ENCODE results near the gene MS4A1.
"Not testable (repeated sequence)": the region's sequence is repeated elsewhere in the genome, so short reads cannot be mapped to it uniquely, and the experiment has no call there.

The MS4A1 gene

DNA sequence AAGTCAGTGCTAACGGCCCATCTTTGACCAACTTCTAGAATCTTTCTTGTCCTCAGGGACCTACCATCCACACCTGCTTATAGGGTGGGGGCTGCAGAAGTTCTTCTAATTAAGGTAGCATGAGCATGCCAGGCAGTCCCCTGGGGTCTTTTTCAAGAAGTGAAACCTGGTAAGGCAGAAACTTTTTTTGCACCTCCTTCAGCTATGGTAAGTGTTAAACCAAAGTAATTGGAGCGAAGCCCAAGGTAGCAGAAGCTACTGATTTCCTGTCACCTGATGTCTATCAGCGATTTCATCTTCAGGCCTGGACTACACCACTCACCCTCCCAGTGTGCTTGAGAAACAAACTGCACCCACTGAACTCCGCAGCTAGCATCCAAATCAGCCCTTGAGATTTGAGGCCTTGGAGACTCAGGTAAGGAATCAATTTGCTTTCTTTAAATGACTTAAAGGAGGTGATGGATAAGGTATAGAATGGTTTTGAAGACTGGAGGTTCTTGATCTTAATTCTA is at the start of gene MS4A1:
Gene MS4A1 (plus strand): TSS at position 317 of the 512 bp plus-strand sequence. CDS start 6,528 bp downstream, outside the sequence.
- TF ChIP-seq POLR2A (IDR thresholded peaks at IDR 0.05; ENCODE audit: low read depth, low read length), result no peak
- FAIRE-seq (no peak), DNase-seq (ENCODE audit: insufficient read length, low spot score) (no peak)

DNA sequence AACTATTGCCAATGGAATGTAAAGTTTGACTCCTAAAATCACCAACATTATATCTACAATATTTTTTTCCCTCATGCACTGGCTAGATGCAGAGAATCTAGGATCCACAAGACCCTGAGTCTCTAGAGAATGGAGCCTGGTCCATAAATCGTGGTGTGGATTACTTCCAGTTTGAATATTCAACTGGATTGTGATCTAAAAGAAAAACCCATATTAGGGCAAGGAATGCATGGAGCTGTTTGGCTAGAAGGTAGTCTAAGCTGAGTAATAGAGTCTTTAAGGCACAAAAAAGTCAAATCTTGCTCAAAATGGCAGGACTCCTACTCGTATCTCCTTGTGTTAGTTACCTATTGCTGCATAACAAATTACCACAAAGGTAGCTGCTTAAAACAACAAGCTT is 35.6 kb upstream of the MS4A1 start:
- no peak for DNase-seq (ENCODE audit: insufficient read length, low spot score)
- TF ChIP-seq POLR2A (IDR thresholded peaks at IDR 0.05; ENCODE audit: low read depth, low read length), result no peak
- FAIRE-seq, result no peak

DNA sequence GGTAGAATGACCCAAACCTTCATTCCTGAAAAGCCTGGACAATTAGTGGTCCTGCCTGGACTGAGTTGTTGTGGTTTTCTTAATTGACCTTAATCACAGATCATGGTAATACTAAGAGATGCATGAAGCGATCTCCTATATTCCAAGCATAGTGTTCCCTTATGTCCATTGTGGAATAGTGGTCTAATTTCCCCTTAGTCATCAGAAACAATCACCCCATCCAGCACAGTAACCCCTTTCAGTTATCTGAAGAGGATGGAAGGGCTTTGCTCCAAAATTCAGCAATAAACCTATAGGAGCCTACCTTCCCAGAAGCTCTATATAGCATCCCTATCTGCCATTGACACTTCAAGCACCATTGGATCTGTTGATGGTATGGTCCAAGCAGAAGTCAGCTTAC is 33.0 kb upstream of the MS4A1 start:
- DNase-seq (ENCODE audit: insufficient read length, low spot score) (no peak), FAIRE-seq (no peak)
- no peak for TF ChIP-seq POLR2A (IDR thresholded peaks at IDR 0.05; ENCODE audit: low read depth, low read length)

GRCh38 chr11:60428517-60428916 is 27.1 kb upstream of the MS4A1 start:
- FAIRE-seq (no peak), DNase-seq (ENCODE audit: insufficient read length, low spot score) (no peak)

GRCh38 chr11:60429272-60429671 is 26.4 kb upstream of the MS4A1 start, which contains the start of gene MS4A5:
MS4A5 (plus strand) TSS chr11:60429572; CDS start chr11:60429675, 103 bp downstream.
- DNase-seq (ENCODE audit: insufficient read length, low spot score), result no peak
- TF ChIP-seq POLR2A (IDR thresholded peaks at IDR 0.05; ENCODE audit: low read depth, low read length), result no peak
- FAIRE-seq, result no peak

More at GRCh38 chr11:60428517-60428916, 27.1 kb upstream of the MS4A1 start:
- no peak for TF ChIP-seq POLR2A (IDR thresholded peaks at IDR 0.05; ENCODE audit: low read depth, low read length)

DNA sequence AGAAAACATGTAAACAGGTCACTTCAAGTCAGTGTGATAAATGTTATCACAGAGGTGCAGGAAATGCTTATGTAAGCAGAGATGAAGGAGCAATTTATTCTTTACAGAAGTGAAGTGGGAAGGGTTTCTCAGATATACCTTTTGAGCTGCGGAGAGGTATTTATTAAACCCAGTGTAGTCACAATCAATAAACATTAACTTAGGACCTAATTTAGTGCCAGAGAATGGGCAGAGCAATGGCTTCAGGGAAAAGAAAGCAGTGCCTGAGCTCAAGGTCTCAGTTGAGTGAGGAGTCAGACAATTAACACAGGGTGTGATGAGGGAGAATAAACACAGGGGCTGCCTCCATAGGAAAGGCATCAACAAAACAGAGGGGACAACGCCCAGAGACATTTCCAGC is 24.4 kb upstream of the MS4A1 start:
- no peak for TF ChIP-seq POLR2A (IDR thresholded peaks at IDR 0.05; ENCODE audit: low read depth, low read length)
- DNase-seq (ENCODE audit: insufficient read length, low spot score) (no peak), FAIRE-seq (no peak)

GRCh38 chr11:60433401-60433800 is 22.2 kb upstream of the MS4A1 start:
- DNase-seq (ENCODE audit: insufficient read length, low spot score) (no peak), FAIRE-seq (no peak)
- no peak for TF ChIP-seq POLR2A (IDR thresholded peaks at IDR 0.05; ENCODE audit: low read depth, low read length)

DNA sequence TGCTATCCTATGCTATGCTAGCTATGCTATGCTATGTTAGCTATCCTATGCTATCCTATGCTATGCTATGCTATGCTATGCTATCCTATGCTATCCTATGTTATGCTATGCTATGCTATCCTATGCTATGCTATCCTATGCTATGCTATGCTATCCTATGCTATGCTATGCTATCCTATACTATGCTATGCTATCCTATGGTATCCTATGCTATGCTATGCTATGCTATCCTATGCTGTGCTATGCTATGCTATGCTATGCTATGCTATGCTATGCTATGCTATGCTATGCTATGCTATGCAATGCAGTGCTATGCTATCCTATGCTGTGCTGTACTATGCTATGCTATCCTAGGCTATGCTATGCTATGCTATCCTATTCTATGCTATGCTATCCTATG is 8.6 kb upstream of the MS4A1 start:
- DNase-seq (ENCODE audit: insufficient read length, low spot score), result no peak
- FAIRE-seq, result no peak
- no peak for TF ChIP-seq POLR2A (IDR thresholded peaks at IDR 0.05; ENCODE audit: low read depth, low read length)

DNA sequence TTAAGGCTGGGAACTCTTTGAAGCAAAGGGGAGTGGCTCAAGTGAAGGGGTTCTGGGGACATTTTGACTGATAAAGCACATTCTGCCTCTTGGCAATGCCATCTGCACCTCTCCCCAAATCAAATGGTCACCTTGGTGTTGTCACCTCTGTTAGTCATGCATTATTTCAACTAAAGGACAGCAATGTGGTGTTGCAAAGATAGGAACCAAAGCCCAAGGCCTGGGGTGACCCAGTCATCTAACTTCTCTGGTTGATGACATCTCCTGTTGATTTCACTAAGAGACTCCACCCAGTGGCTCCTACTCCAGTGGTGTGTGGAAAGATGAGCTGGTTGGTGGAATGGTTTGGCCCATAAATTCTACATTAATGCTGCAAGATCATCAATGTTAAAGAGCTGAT is 7.8 kb upstream of the MS4A1 start:
- FAIRE-seq, result no peak
- no peak for TF ChIP-seq POLR2A (IDR thresholded peaks at IDR 0.05; ENCODE audit: low read depth, low read length)
- no peak for DNase-seq (ENCODE audit: insufficient read length, low spot score)

- FAIRE-seq; DNase-seq (ENCODE audit: insufficient read length, low spot score): not testable (repeated sequence)
Observed at GRCh38 chr11:60451185-60451584, 4.5 kb upstream of the MS4A1 start.

- DNase-seq (ENCODE audit: insufficient read length, low spot score) (no peak), FAIRE-seq (no peak)
- TF ChIP-seq POLR2A (IDR thresholded peaks at IDR 0.05; ENCODE audit: low read depth, low read length), result no peak
Observed at GRCh38 chr11:60454212-60454611, 1.4 kb upstream of the MS4A1 start.

GRCh38 chr11:60457576-60457975 is 1.9 kb downstream of the MS4A1 start:
- FAIRE-seq (no peak), DNase-seq (ENCODE audit: insufficient read length, low spot score) (no peak)
- TF ChIP-seq POLR2A (IDR thresholded peaks at IDR 0.05; ENCODE audit: low read depth, low read length), result no peak

GRCh38 chr11:60459345-60459744 is 3.7 kb downstream of the MS4A1 start:
- DNase-seq (ENCODE audit: insufficient read length, low spot score), result no peak
- FAIRE-seq, result no peak
- no peak for TF ChIP-seq POLR2A (IDR thresholded peaks at IDR 0.05; ENCODE audit: low read depth, low read length)

- TF ChIP-seq POLR2A (IDR thresholded peaks at IDR 0.05; ENCODE audit: low read depth, low read length), result no peak
- no peak for FAIRE-seq
Observed at GRCh38 chr11:60468829-60469228, 13.2 kb downstream of the MS4A1 start.

GRCh38 chr11:60469723-60470122 is 14.1 kb downstream of the MS4A1 start:
- DNase-seq (ENCODE audit: insufficient read length, low spot score) (no peak), FAIRE-seq (no peak)
- no peak for TF ChIP-seq POLR2A (IDR thresholded peaks at IDR 0.05; ENCODE audit: low read depth, low read length)

More at GRCh38 chr11:60468829-60469228, 13.2 kb downstream of the MS4A1 start:
- DNase-seq (ENCODE audit: insufficient read length, low spot score), result no peak

- DNase-seq (ENCODE audit: insufficient read length, low spot score) (no peak), FAIRE-seq (no peak)
- no peak for TF ChIP-seq POLR2A (IDR thresholded peaks at IDR 0.05; ENCODE audit: low read depth, low read length)
Observed at GRCh38 chr11:60477035-60477445, 21.4 kb downstream of the MS4A1 start.

All from H54 (cell line).